HEK293T (cell line): ENCODE results near the gene LSM3.

Experiments used
- ARNT ChIP-seq: fragments of 450-650 bp; IDR thresholded peaks from 2 replicates; pipeline ENCODE4 v1.6.1; 2017; ENCODE audit warnings: mild to moderate bottlenecking
- BHLHE40 ChIP-seq: fragments of 450-650 bp; IDR thresholded peaks from 2 replicates; pipeline ENCODE4 v1.6.1; 2016; ENCODE audit warnings: mild to moderate bottlenecking, moderate library complexity, borderline replicate concordance
- CTBP1 ChIP-seq: fragments of 450-650 bp; IDR thresholded peaks from 2 replicates; pipeline ENCODE4 v1.6.1; 2016; ENCODE audit warnings: borderline replicate concordance
- ELF4 ChIP-seq: fragments of 450-650 bp; IDR thresholded peaks from 2 replicates; pipeline ENCODE4 v1.6.1; 2017; ENCODE audit warnings: antibody characterized with exemption
- FOXA1 ChIP-seq: fragments of 450-650 bp; IDR thresholded peaks from 2 replicates; pipeline ENCODE4 v1.6.1; 2016; ENCODE audit warnings: mild to moderate bottlenecking
- FOXM1 ChIP-seq: fragments of 450-650 bp; IDR thresholded peaks from 2 replicates; pipeline ENCODE4 v1.6.1; 2017; ENCODE audit warnings: mild to moderate bottlenecking, borderline replicate concordance
- L3MBTL2 ChIP-seq: fragments of 450-650 bp; conservative IDR thresholded peaks from 2 replicates; pipeline ENCODE4 v1.6.1; 2016; ENCODE audit warnings: mild to moderate bottlenecking
- NFRKB ChIP-seq: fragments of 450-650 bp; IDR thresholded peaks from 2 replicates; pipeline ENCODE4 v1.6.1; 2016; ENCODE audit warnings: mild to moderate bottlenecking, moderate library complexity
- SP1 ChIP-seq: fragments of 450-650 bp; IDR thresholded peaks from 2 replicates; pipeline ENCODE4 v1.6.1; 2017
- ZNF384 ChIP-seq: fragments of 450-650 bp; IDR thresholded peaks from 2 replicates; pipeline ENCODE4 v1.6.1; 2016

- no peak for TF ChIP-seq L3MBTL2
- TF ChIP-seq SP1 = no peak
- no peak for TF ChIP-seq ARNT
- TF ChIP-seq BHLHE40 = no peak
- no peak for TF ChIP-seq CTBP1
- TF ChIP-seq FOXM1 = no peak
- no peak for TF ChIP-seq ZNF384
- no peak for TF ChIP-seq NFRKB
- no peak for TF ChIP-seq ELF4
- no peak for TF ChIP-seq FOXA1
These were observed 17.3 kb upstream of the LSM3 start for GRCh38 chr3:14161282-14161681.
